GM12878 (cell line): ENCODE measurements around the gene MEIS1. TPM values are rescaled to one million over a fixed set of nuclear protein-coding genes. Genes with fewer than 3 reads are reported as not detected.

ENCODE experiments used
- ATAC-seq: fragments of 200-7000 bp; cut with Tn5 transposase; 3 replicates; pipeline ENCODE4 v1.9.1; 2020; ENCODE audit warnings: mild to moderate bottlenecking, moderate library complexity
- BruUV-seq: library from RNA; stranded (reverse); fragments of 400-500 nt; replicated peaks from 2 replicates; lab custom pipeline; 2021; lab: Mats Ljungman, UMichigan
- CTCF ChIA-PET: fragments of 300-600 bp; sonication (Branson Sonifier 250); formaldehyde crosslinking; extraction: SDS; loops from one replicate; lab custom pipeline; 2021; ENCODE audit warnings: inconsistent platforms; lab: Yijun Ruan, JAX
- POLR2A ChIA-PET: fragments of 350-600 bp; formaldehyde crosslinking; extraction: SDS; loops from one replicate; lab custom pipeline; 2021; ENCODE audit warnings: inconsistent platforms; lab: Charles Lee
- RAD21 ChIA-PET: fragments of 300-600 bp; sonication (Branson Sonifier 250); formaldehyde crosslinking; loops from one replicate; lab custom pipeline; 2023; ENCODE audit warnings: antibody characterized with exemption; ENCODE audit not compliant: unreplicated experiment; lab: Charles Lee
- SMC1A ChIA-PET: fragments of 300-600 bp; sonication (Branson Sonifier 250); formaldehyde crosslinking; loops from one replicate; lab custom pipeline; 2023; ENCODE audit not compliant: unreplicated experiment, uncharacterized antibody; lab: Charles Lee
- DNase-seq: peaks from one replicate; pipeline ENCODE4 v3.0.0-alpha.2; 2011; ENCODE audit warnings: low read depth, low spot score
- FAIRE-seq: peaks from 3 replicates; lab custom pipeline; 2011; peaks lifted over from hg19 to GRCh38; lab: Jason Lieb, UNC
- H2AFZ ChIP-seq: 2 replicates; pipeline ENCODE4 v1.6.0; 2011; ENCODE audit warnings: low read depth, low read length, control low read depth; ENCODE audit not compliant: control insufficient read depth
- H3K27ac ChIP-seq: 2 replicates; pipeline ENCODE4 v1.5.1; 2011; ENCODE audit warnings: control low read depth; ENCODE audit not compliant: control insufficient read depth, insufficient read depth
- H3K27me3 ChIP-seq, 2 experiments: replicated peaks in 1 of 2; 2 replicates each; pipeline versions ENCODE4 v1.6.0 to v1.6.1; 2011; ENCODE audit warnings: low read length in 1 of 2; ENCODE audit not compliant: control insufficient read depth in 2 of 2, insufficient read depth in 2 of 2
- H3K36me3 ChIP-seq, 2 experiments: 2 replicates each; pipeline ENCODE4 v1.5.1; 2011; ENCODE audit warnings: low read length in 1 of 2; ENCODE audit not compliant: control insufficient read depth in 2 of 2, insufficient read depth in 2 of 2
- H3K4me1 ChIP-seq: 2 replicates; pipeline ENCODE4 v1.6.1; 2011; ENCODE audit warnings: mild to moderate bottlenecking, low read length, moderate library complexity, mixed read lengths; ENCODE audit not compliant: control insufficient read depth, insufficient read depth
- H3K4me2 ChIP-seq: 2 replicates; pipeline ENCODE4 v1.6.0; 2011; ENCODE audit warnings: control low read depth; ENCODE audit not compliant: control insufficient read depth, insufficient read depth
- H3K4me3 ChIP-seq: fragments of 200-600 bp; sonication (generic); 2 replicates; pipeline ENCODE4 v1.5.1; 2016
- H3K79me2 ChIP-seq: 2 replicates; pipeline ENCODE4 v1.6.0; 2011; ENCODE audit warnings: low read length; ENCODE audit not compliant: control insufficient read depth, insufficient read depth
- H3K9ac ChIP-seq: 2 replicates; pipeline ENCODE4 v1.8.0; 2011; ENCODE audit warnings: low read length, control low read depth, mixed read lengths; ENCODE audit not compliant: control insufficient read depth, insufficient read depth
- H3K9me3 ChIP-seq: replicated peaks from 3 replicates; pipeline ENCODE4 v1.5.1; 2011; ENCODE audit warnings: mild to moderate bottlenecking, low read length; ENCODE audit not compliant: control insufficient read depth, insufficient read depth
- H4K20me1 ChIP-seq: 2 replicates; pipeline ENCODE4 v1.6.0; 2011; ENCODE audit not compliant: control insufficient read depth, insufficient read depth
- ASH2L ChIP-seq: fragments of 300-600, 200-600 bp; sonication (generic); IDR thresholded peaks from 2 replicates; pipeline ENCODE4 v1.6.1; 2017; ENCODE audit warnings: low read depth, mild to moderate bottlenecking, borderline replicate concordance
- CREM ChIP-seq: IDR thresholded peaks from 2 replicates; pipeline ENCODE4 v1.6.1; 2014; ENCODE audit warnings: antibody characterized with exemption, low read depth
- E4F1 ChIP-seq: fragments of 450-650 bp; IDR thresholded peaks from 2 replicates; pipeline ENCODE4 v1.6.1; 2018; ENCODE audit warnings: borderline replicate concordance, mild to moderate bottlenecking; ENCODE audit not compliant: partially characterized antibody
- FOXM1 ChIP-seq: IDR thresholded peaks from 2 replicates; pipeline ENCODE4 v1.6.1; 2012; ENCODE audit warnings: low read depth, mild to moderate bottlenecking, inconsistent platforms, low read length, moderate library complexity
- GABPA ChIP-seq: IDR thresholded peaks from 2 replicates; pipeline ENCODE4 v1.6.1; 2014; ENCODE audit warnings: antibody characterized with exemption, low read depth, mild to moderate bottlenecking, inconsistent platforms
- HDGF ChIP-seq: fragments of 450-650 bp; IDR thresholded peaks from 2 replicates; pipeline ENCODE4 v1.6.1; 2016; ENCODE audit warnings: antibody characterized with exemption
- MTA2 ChIP-seq: fragments of 450-650 bp; IDR thresholded peaks from 2 replicates; pipeline ENCODE4 v1.6.1; 2016; ENCODE audit warnings: low read depth, mild to moderate bottlenecking, moderate library complexity
- SIN3A ChIP-seq: IDR thresholded peaks from 2 replicates; pipeline ENCODE4 v1.6.1; 2012; ENCODE audit warnings: low read depth, low read length, improper control_type of control experiment
- STAT1 ChIP-seq: fragments of 450-650 bp; conservative IDR thresholded peaks from 2 replicates; pipeline ENCODE4 v1.6.1; 2014; ENCODE audit warnings: antibody characterized with exemption, mild to moderate bottlenecking
- TAF1 ChIP-seq: IDR thresholded peaks from 2 replicates; pipeline ENCODE4 v1.6.1; 2011; ENCODE audit warnings: mild to moderate bottlenecking, low read depth, low read length, borderline replicate concordance
- ZBED1 ChIP-seq: IDR thresholded peaks from 2 replicates; pipeline ENCODE4 v1.6.1; 2016; ENCODE audit warnings: borderline replicate concordance
- ZNF207 ChIP-seq: fragments of 450-650 bp; IDR thresholded peaks from 2 replicates; pipeline ENCODE4 v1.6.1; 2014; ENCODE audit warnings: antibody characterized with exemption, mild to moderate bottlenecking, borderline replicate concordance
- ZNF24 ChIP-seq: fragments of 450-650 bp; IDR thresholded peaks from 2 replicates; pipeline ENCODE4 v1.6.1; 2017; ENCODE audit warnings: antibody characterized with exemption, mild to moderate bottlenecking
- WGBS: methylation state at CpG from one replicate; pipeline ENCODE4 v1.1.6; 2016; ENCODE audit warnings: low lambda C conversion rate; ENCODE audit not compliant: insufficient replicate concordance, insufficient coverage; ENCODE audit errors: missing lambda C conversion rate; 5-methylcytosine and 5-hydroxymethylcytosine counted together
- in situ Hi-C: fragments of 300-500 bp; cut with MboI; formaldehyde crosslinking; loops from 9 replicates; pipeline ENCODE4 v1.14.3; 2018; ENCODE audit warnings: mixed read lengths
- intact Hi-C: fragments of 100-400 bp; cut with micrococcal nuclease; formaldehyde crosslinking; loops from one replicate; pipeline ENCODE4 v1.14.2; 2022; ENCODE audit not compliant: unreplicated experiment
- polyA plus RNA-seq, 11 experiments: library from polyadenylated mRNA; depleted of rRNA in 4 of 11; unstranded in 6 of 11; stranded (reverse) in 5 of 11; fragments of >200 nt; fragmentation: Nextera tagmentation in 4 of 11; fragmentation: Illumina TruSeq in 1 of 11; extraction: Ambion mirVana in 4 of 11; extraction: Trizol in 1 of 11; gene quantifications; 1 replicate in 1 of 11; 2 replicates in 10 of 11; pipeline versions ENCODE4 v1.2.1 to v1.2.3, GENCODE V29; 2011 to 2016; ENCODE audit warnings: inconsistent platforms in 2 of 11, missing spikeins in 2 of 11, low read depth in 1 of 11
- total RNA-seq, 4 experiments: library from RNA; depleted of rRNA in 3 of 4; stranded (reverse); fragments of >200 nt in 3 of 4; fragmentation: Illumina TruSeq in 1 of 4; extraction: Trizol in 1 of 4; gene quantifications; 2 replicates each; pipeline versions ENCODE4 v1.2.1 to v1.2.3, GENCODE V29; 2013 to 2021
- TF ChIP-seq, protein P1 (sequence below): fragments of 450-650 bp; IDR thresholded peaks from 2 replicates; pipeline ENCODE4 v1.6.1; 2014; ENCODE audit warnings: mild to moderate bottlenecking

Gene MEIS1
- total and polyA plus RNA-seq, 10 of the 15 experiments (the other 5 are each of a cell fraction or from before 2014, with no cell fraction given) = 0.04 to 0.31 (median 0.14) TPM; not detected in 6

DNA sequence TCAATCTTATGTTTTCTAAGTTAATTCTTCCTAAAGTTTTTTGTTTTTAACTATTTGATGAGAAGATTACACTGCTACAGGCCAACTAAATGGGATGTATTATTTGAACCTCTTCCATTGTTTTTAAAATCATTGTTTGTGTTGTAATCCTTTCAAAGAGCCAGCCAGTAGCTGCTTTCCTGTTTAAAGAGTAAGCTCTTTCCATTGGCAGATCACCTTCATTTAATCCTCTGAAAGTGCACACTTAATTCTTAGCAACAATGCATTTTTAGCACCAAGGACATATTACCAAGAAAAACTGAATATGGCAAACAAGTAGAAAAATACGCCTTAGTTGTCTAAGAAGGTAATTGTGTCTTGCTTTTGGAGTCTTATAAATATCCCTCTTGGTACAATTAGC is 54.0 kb downstream of the MEIS1 start:
- RAD21 ChIA-PET = no interaction called here
- Histone ChIP-seq H3K9me3 (no peaks in the 10 kb centered on the region), H3K36me3 (no peaks in the 10 kb centered on the region), H3K4me1 (no peaks in the 10 kb centered on the region), H3K9ac (no peak overlapping the region), H3K27me3 (no peaks in the 10 kb centered on the region; a peak in 1 of 4 replicates), H3K79me2 (no peaks in the 10 kb centered on the region), H3K27ac (no peak overlapping the region), H3K4me3 (no peak overlapping the region), H3K4me2 (no peak overlapping the region), H4K20me1 (no peaks in the 10 kb centered on the region), H2AFZ (no peak overlapping the region)
- ATAC-seq (no peak), DNase-seq (no peak), FAIRE-seq (no peak)
- TF ChIP-seq, protein P1, sequence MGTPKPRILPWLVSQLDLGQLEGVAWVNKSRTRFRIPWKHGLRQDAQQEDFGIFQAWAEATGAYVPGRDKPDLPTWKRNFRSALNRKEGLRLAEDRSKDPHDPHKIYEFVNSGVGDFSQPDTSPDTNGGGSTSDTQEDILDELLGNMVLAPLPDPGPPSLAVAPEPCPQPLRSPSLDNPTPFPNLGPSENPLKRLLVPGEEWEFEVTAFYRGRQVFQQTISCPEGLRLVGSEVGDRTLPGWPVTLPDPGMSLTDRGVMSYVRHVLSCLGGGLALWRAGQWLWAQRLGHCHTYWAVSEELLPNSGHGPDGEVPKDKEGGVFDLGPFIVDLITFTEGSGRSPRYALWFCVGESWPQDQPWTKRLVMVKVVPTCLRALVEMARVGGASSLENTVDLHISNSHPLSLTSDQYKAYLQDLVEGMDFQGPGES = no peak
- no peak for TF ChIP-seq SIN3A
- no peak for TF ChIP-seq CREM
- no peak for TF ChIP-seq HDGF
- TF ChIP-seq GABPA = no peak
- no peak for TF ChIP-seq ZBED1
- TF ChIP-seq STAT1 = no peak
- CTCF ChIA-PET = no interaction called here
- no TSS peak for BruUV-seq
- POLR2A ChIA-PET = no interaction called here
- SMC1A ChIA-PET = no interaction called here
- in situ Hi-C loops = no loop called here
- intact Hi-C loops = no loop called here
- 0% methylated on average over 1 of the region's 1 CpG for whole genome bisulfite sequencing

DNA sequence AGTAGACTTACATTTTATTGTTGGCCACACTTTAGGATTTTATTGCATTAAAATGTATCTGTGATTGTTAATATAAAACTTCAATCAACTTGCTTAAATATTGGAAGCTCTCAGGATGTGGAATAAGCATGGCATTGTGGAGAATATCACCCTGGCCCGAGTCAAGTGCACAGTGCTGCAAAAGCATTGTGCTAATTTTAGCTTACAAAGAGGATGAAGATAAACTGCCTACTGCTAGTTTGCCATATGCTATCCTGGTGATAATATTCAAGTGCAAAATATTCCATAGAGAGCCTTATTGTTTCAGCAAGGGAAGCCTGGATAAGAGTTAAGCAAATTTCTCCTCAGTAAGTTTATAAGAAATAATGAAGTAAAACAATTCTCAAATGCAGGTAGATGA is 54.5 kb downstream of the MEIS1 start:
- Histone ChIP-seq H3K4me1 (no peaks in the 10 kb centered on the region), H3K36me3 (no peaks in the 10 kb centered on the region), H3K4me2 (no peak overlapping the region), H3K27ac (no peak overlapping the region), H3K27me3 (no peaks in the 10 kb centered on the region; a peak in 1 of 4 replicates), H2AFZ (no peak overlapping the region), H3K4me3 (no peak overlapping the region), H3K9ac (no peak overlapping the region), H3K9me3 (no peaks in the 10 kb centered on the region), H4K20me1 (no peaks in the 10 kb centered on the region), H3K79me2 (no peaks in the 10 kb centered on the region)
- FAIRE-seq (no peak), DNase-seq (no peak), ATAC-seq (no peak)
- ChIA-PET POLR2A (no interaction called here), SMC1A (no interaction called here), RAD21 (no interaction called here), CTCF (no interaction called here)
- 0% methylated on average over 1 of the region's 1 CpG for WGBS
- no TSS peak for BruUV-seq
- in situ Hi-C loops = no loop called here
- intact Hi-C loops = no loop called here
- TF ChIP-seq ZNF207 (no peak), ZBED1 (no peak), STAT1 (no peak), MTA2 (no peak), ZNF24 (no peak), FOXM1 (no peak), E4F1 (no peak), TAF1 (no peak), ASH2L (no peak)
- TF ChIP-seq, protein P1 = no peak
